ENCODE measurements around the gene ANKRD20A1. TPM values are rescaled to one million over a fixed set of nuclear protein-coding genes. Genes with fewer than 3 reads are reported as not detected.
A peak's percentile ranks its signal among the peaks of the same experiment; 100 is the strongest.
"Not testable (repeated sequence)": the region's sequence is repeated elsewhere in the genome, so short reads cannot be mapped to it uniquely, and the experiment has no call there.

The ANKRD20A1 gene
- total RNA-seq (2014; rRNA removed; shearing (Covaris generic)) = 0.15 and 1.3 TPM in 2 replicates

GRCh38 chr9:67858871-67859270, at the start of gene ANKRD20A1:
ANKRD20A1 (plus strand) TSS chr9:67858931; CDS start chr9:67859427, 496 bp downstream.
- not testable (repeated sequence) for DNase-seq (ENCODE audit: low read depth)

- peak; percentile 20 for DNase-seq (ENCODE audit: low read depth)
Observed at GRCh38 chr9:67832088-67832487, 26.6 kb upstream of the ANKRD20A1 start.
